ENCODE measurements around the gene KLRC2.
"Not testable (repeated sequence)": the region's sequence is repeated elsewhere in the genome, so short reads cannot be mapped to it uniquely, and the experiment has no call there.

The KLRC2 gene

DNA sequence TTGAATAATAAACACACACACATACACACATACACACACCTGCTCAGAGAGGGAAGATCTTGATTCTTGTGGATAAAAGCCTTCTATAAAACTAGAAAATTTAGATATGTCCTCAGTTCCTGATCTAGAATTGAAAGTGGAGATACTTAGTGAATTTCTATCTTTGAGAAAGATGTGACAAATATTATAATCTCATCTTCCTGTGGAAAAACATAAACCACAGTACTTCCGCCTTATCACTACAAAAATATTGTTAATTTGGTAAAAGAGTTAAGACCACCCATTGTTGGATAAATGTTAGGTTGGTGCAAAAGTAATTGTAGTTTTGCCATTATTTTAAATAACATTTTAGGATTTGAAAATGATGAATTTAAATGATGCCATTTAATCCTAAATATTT lies 45.9 kb downstream of the KLRC2 start, which contains the start of gene KLRK1:
Gene KLRK1, minus strand, starts transcription at position 138 of the 400 bp plus-strand sequence. CDS start 1,231 bp downstream, outside the sequence.
- no peak within 1 kb of the TSS for H3K27ac ChIP-seq (ENCODE audit: low read depth, low read length)
- no peaks in the 10 kb centered on the region for H3K36me3 ChIP-seq (ENCODE audit: control insufficient read depth, insufficient read depth, low read length)
- H3K4me3 ChIP-seq (ENCODE audit: low read depth, low read length): no peak within 1 kb of the TSS
- H3K27me3 ChIP-seq (ENCODE audit: control insufficient read depth, insufficient read depth, low read length): no peaks in the 10 kb centered on the region
- 0 out of 2 replicates have a peak, but pooled peaks cover under 1% of the 10 kb centered on the region for H3K4me1 ChIP-seq (ENCODE audit: control insufficient read depth, insufficient read depth, low read length)
- H3K9ac ChIP-seq (ENCODE audit: low read length): no peak within 1 kb of the TSS
- H3K9me3 ChIP-seq (ENCODE audit: control insufficient read depth, insufficient read depth, low read depth, low read length): no peaks in the 10 kb centered on the region

DNA sequence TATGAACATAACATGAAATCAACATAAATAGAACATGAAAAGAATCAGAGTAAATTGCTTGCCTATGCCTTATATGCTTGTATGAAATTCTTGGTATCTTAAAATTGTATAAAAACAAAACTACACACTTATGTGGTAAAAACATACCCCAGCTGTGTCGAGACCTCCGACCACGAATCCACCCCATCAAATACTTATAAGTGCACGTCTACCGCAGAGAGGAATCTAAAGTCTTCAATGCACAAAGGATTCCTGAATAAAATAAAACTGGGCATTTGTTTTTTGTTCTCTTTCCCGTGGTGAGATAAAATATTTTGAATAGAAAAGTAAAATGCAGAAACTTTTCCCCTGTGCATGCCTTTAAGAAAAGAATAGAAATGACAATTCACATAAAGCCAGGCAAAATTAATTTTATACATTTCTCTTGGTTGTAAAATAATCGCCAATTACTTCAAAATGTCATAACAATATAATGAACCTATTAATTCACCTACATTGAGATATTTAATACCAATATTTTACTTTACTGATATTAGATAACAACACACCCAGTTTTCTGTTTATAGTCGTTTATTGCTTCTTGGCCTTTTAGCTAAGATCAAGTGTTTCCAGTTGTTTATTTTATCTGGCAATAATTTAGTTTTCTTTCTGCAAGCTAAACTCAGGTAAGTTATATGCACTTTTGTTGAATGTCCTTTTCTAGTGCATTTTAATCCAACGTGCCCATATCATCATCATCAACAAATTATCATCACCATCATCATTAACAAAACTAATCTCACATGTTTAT lies 47.0 kb downstream of the KLRC2 start:
- H3K4me3 ChIP-seq (ENCODE audit: low read depth, low read length): no peak overlapping the region
- H3K36me3 ChIP-seq (ENCODE audit: control insufficient read depth, insufficient read depth, low read length): no peaks in the 10 kb centered on the region
- H3K4me1 ChIP-seq (ENCODE audit: control insufficient read depth, insufficient read depth, low read length): no peaks in the 10 kb centered on the region
- no peak overlapping the region for H3K27ac ChIP-seq (ENCODE audit: low read depth, low read length)
- no peaks in the 10 kb centered on the region for H3K27me3 ChIP-seq (ENCODE audit: control insufficient read depth, insufficient read depth, low read length)
- H3K9me3 ChIP-seq (ENCODE audit: control insufficient read depth, insufficient read depth, low read depth, low read length): peaks cover 5% of the 10 kb centered on the region; the same call in 1 of the 2 replicates
- H3K9ac ChIP-seq (ENCODE audit: low read length): no peak overlapping the region

DNA sequence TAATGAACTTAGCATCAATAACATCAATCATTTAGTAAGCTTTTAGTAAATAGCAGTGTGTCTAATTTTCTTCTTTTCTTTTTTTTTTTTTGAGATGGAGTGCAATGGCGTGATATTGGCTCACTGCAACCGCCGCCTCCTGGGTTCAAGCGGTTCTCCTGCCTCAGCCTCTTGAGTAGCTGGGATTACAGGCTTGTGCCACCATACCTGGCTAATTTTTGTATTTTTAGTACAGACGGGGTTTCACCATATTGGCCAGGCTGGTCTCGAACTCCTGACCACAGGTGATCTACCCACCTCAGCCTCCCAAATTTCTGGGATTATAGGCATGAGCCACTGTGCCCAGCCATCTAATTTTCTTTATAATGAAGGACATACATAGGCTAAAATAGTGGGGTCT lies 48.3 kb downstream of the KLRC2 start:
- H3K4me3 ChIP-seq (ENCODE audit: low read depth, low read length); H3K9ac ChIP-seq (ENCODE audit: low read length); H3K36me3 ChIP-seq (ENCODE audit: control insufficient read depth, insufficient read depth, low read length); H3K9me3 ChIP-seq (ENCODE audit: control insufficient read depth, insufficient read depth, low read depth, low read length); H3K4me1 ChIP-seq (ENCODE audit: control insufficient read depth, insufficient read depth, low read length); H3K27ac ChIP-seq (ENCODE audit: low read depth, low read length); H3K27me3 ChIP-seq (ENCODE audit: control insufficient read depth, insufficient read depth, low read length): not testable (repeated sequence)

DNA sequence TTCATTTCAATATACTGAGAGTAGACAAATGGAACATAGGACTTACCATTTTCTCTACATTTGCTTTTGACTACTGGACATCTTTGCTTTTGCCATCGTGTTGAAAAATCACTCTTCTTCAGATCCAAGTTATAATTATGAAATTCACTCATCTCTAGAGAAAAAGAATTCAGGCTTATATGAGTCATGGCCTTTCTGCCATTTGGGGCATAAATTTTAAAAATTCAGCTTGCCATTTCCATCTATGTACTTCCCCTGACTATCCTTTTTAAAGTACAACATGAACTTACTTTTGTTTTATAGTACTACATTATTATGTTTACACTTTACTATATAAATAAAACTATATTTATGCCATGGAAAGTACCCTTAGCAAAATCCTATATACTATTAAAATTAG lies 49.0 kb downstream of the KLRC2 start:
- H3K27ac ChIP-seq (ENCODE audit: low read depth, low read length): no peak overlapping the region
- peaks cover 5% of the 10 kb centered on the region; the same call in 1 of the 2 replicates for H3K9me3 ChIP-seq (ENCODE audit: control insufficient read depth, insufficient read depth, low read depth, low read length)
- H3K27me3 ChIP-seq (ENCODE audit: control insufficient read depth, insufficient read depth, low read length): no peaks in the 10 kb centered on the region
- H3K9ac ChIP-seq (ENCODE audit: low read length): no peak overlapping the region
- no peaks in the 10 kb centered on the region for H3K4me1 ChIP-seq (ENCODE audit: control insufficient read depth, insufficient read depth, low read length)
- H3K4me3 ChIP-seq (ENCODE audit: low read depth, low read length): no peak overlapping the region
- H3K36me3 ChIP-seq (ENCODE audit: control insufficient read depth, insufficient read depth, low read length): no peaks in the 10 kb centered on the region

- peaks cover 5% of the 10 kb centered on the region; the same call in 1 of the 2 replicates for H3K9me3 ChIP-seq (ENCODE audit: control insufficient read depth, insufficient read depth, low read depth, low read length)
- H3K27ac ChIP-seq (ENCODE audit: low read depth, low read length): no peak overlapping the region
- no peak overlapping the region for H3K9ac ChIP-seq (ENCODE audit: low read length)
- no peaks in the 10 kb centered on the region for H3K27me3 ChIP-seq (ENCODE audit: control insufficient read depth, insufficient read depth, low read length)
- no peaks in the 10 kb centered on the region for H3K4me1 ChIP-seq (ENCODE audit: control insufficient read depth, insufficient read depth, low read length)
- peaks cover 3% of the 10 kb centered on the region; the same call in 1 of the 2 replicates for H3K36me3 ChIP-seq (ENCODE audit: control insufficient read depth, insufficient read depth, low read length)
- no peak overlapping the region for H3K4me3 ChIP-seq (ENCODE audit: low read depth, low read length)
Measured at GRCh38 chr12:10385166-10385613, 50.6 kb downstream of the KLRC2 start.

- Histone ChIP-seq H3K27me3 (ENCODE audit: control insufficient read depth, insufficient read depth, low read length) (no peaks in the 10 kb centered on the region), H3K4me3 (ENCODE audit: low read depth, low read length) (no peak overlapping the region), H3K27ac (ENCODE audit: low read depth, low read length) (no peak overlapping the region), H3K36me3 (ENCODE audit: control insufficient read depth, insufficient read depth, low read length) (peaks cover 3% of the 10 kb centered on the region; the same call in 1 of the 2 replicates), H3K9ac (ENCODE audit: low read length) (no peak overlapping the region), H3K4me1 (ENCODE audit: control insufficient read depth, insufficient read depth, low read length) (no peaks in the 10 kb centered on the region), H3K9me3 (ENCODE audit: control insufficient read depth, insufficient read depth, low read depth, low read length) (peaks cover 5% of the 10 kb centered on the region; the same call in 1 of the 2 replicates)
Measured at GRCh38 chr12:10384191-10384590, 51.6 kb downstream of the KLRC2 start.

DNA sequence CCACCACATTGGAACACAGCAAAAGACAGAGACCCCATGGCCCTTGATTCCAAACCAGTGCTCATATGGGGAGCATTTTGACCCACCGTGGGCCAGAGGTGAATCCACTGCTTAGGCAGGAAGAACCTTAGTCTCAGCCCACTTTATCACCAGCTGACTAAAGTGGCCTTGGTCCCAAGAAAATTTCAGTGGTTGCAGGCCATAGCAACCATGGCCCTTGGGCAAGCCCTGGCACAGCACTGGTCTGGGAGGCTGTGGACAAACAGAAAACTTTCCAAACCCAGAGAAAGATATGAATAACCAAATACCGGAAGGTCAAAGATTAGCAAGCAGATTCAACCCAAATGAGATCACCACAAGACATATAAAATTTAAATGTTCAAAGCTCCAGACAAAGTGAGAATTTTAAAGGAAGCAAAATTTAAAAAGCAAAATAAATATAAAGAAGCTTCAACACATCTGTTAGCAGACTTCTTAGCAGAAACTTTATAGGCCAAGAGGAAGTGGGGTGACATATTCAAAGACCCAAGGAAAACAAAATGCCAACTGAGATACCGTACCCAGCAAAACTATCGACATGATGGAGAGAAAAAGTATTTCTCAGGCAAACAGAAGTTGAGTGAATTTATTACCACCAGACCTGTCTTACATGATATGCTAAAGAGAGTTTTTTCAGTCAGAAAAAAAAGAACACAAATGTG lies 53.7 kb downstream of the KLRC2 start:
- no peak overlapping the region for H3K4me3 ChIP-seq (ENCODE audit: low read depth, low read length)
- no peak overlapping the region for H3K27ac ChIP-seq (ENCODE audit: low read depth, low read length)
- no peaks in the 10 kb centered on the region for H3K27me3 ChIP-seq (ENCODE audit: control insufficient read depth, insufficient read depth, low read length)
- peaks cover 5% of the 10 kb centered on the region; the same call in 1 of the 2 replicates for H3K9me3 ChIP-seq (ENCODE audit: control insufficient read depth, insufficient read depth, low read depth, low read length)
- no peak overlapping the region for H3K9ac ChIP-seq (ENCODE audit: low read length)
- no peaks in the 10 kb centered on the region for H3K4me1 ChIP-seq (ENCODE audit: control insufficient read depth, insufficient read depth, low read length)
- peaks cover 3% of the 10 kb centered on the region; the same call in 1 of the 2 replicates for H3K36me3 ChIP-seq (ENCODE audit: control insufficient read depth, insufficient read depth, low read length)
